KBM-7 (cell line): ENCODE measurements around the gene ASB16.
"Not testable (repeated sequence)": the region's sequence is repeated elsewhere in the genome, so short reads cannot be mapped to it uniquely, and the experiment has no call there.

Experiments used
- DNase-seq: peaks from one replicate; pipeline ENCODE4 v3.0.0-alpha.2; 2015
- in situ Hi-C: fragments of 300-500 bp; cut with MboI; formaldehyde crosslinking; loops from 2 replicates; pipeline ENCODE4 v1.14.3; 2020; ENCODE audit warnings: low sequenced_read_pairs, low pct_unique_long_range_greater_than_20kb, mixed read lengths

ASB16 gene

DNA sequence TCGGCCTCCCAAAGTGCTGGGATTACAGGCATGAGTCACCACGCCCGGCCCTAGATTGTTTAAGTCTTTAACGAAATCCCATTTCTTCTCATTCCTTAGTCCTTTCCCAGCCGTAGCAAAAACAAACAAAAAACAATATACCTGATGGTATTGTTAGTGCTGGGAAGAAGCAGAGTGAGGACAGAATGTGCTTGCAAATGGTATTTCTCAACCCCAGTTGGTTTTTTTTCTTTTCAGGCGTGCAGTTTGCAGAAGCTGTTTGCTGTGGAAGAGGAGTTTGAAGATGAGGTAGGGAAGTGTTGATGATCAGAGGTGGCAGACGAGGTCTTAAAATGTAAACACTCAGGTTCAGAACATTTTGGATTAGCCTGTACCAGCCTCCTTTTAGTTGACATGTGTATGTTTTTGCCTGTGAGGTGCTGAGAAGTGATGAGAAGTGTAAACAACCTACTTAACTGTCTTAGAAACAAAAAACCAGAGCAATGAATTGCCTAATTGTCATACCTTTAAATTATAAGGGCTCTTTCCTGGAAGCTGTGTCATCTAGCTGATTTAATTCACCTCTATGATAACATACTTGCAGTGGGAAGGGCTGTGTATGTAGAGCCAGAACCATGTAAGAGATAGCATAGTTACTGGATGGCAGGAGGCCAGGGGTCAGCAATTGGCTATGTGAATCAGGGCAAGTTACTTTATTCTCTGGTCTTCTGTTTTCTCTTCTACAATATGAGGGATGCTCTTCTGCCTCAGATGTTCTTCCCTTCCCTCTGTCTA lies 25.4 kb upstream of the ASB16 start:
- in situ Hi-C loops, result no loop called here
- no peak for DNase-seq

DNA sequence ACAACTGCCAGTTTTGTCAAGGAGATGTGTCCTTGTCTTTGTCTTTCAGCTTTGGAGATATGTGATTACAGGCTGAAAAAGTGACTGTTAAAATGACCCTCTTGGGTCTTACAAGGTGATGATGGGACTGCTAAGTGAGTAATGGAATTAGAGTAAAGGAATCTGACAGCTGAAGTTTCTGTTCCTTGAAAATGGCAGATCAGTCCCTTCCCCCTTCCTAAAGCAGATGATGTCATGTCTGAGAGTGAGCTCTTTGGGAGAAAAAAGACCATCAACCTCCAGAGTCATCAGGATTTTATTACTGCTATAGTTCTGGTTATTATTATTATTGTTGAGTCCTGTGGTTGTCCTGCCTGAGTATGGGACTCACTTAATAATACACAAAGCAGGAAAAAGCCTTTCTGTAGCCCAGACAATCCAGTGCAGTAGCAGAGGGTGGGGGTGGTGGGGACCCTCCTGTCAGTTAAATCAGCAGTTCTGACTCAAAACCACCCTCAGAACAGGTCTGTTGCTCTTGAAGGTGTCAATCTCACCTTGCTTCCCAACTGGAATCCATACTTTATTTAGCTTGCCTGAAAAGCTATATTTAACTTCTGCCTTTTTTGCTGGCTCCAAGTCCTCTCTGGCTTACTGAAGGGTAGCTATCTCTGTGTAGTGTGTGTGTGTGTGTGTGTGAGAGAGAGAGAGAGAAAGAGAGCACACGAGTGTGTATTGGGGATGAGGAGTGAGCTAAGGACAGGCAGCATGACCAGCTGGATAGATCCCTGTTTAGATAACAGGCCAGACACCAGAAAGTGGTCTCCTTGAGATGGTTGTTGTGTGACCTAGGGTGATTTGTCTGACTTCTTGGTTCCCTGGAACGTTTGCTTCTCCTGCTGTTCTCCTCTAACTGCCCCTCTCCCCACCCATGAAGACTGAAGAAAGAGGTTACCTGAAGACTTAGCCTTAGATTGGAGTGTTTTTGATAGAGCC lies 23.8 kb upstream of the ASB16 start:
- no peak for DNase-seq

DNA sequence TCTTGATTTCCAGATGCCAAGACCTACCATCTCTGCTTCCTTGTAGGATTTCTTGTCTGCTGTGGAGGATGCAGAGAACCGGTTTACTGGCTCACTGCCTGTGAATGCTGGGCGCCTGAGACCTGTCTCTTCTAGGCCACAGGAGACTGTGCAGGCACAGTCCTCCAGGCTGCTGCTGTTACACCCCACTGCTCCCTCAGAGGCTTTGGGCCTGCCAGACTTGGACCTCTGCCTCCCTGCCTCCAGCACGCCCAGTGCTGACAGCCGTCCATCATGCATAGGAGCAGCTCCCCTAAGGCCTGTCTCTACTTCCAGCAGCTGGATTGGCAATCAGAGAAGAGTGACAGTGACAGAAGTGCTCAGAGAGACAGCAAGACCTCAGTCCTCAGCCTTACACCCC lies 22.7 kb upstream of the ASB16 start:
- in situ Hi-C loops, result no loop called here
- DNase-seq, result no peak

More for the DNA sequence above, 23.8 kb upstream of the ASB16 start:
- in situ Hi-C loops, result no loop called here

DNA sequence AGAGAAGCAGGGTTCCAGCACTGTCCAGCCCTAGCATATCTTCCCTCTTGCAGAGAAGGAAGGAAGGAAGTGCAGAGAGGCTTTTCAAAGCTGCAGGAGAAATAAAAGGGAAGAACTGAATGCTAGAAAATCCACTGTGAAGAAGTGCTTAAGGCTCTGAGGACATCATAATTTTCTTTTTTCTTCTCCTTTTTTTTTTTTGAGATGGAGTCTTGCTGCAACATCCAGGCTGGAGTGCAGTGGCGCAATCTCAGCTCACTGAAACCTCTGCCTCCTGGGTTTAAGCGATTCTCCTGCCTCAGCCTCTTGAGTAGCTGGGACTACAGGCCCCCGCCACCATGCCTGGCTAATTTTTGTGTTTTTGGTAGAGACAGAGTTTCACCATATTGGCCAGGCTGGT lies 21.4 kb upstream of the ASB16 start:
- DNase-seq, in situ Hi-C loops: not testable (repeated sequence)

DNA sequence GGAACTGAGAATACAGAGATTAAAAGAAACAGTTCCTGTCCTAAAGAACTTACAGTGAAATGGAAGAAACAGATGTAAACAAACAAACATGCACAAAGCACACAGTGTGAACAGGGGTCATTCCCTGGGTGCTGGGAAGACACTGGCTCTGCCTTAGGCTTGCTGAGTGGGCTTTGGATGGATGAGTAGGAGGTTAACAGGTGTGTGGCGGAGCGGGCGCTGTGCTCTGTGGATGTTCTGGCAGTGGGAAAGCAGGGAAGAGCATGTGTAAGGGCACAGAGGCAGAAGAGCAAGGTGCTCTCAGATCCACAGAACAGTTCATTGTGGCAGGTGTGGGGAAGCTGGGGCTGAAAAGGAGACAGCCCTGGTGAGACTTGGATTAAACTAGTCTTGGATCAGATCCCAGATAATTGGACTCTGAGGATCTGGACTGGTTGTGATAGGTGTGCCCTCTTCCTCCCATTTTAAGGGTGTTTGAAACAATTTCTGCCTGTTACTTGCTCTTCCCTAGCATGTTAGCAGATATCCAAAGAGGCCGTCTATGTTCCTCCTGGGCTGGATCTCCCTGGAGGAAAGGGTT lies 20.7 kb upstream of the ASB16 start:
- in situ Hi-C loops, result no loop called here
- DNase-seq, result no peak

DNA sequence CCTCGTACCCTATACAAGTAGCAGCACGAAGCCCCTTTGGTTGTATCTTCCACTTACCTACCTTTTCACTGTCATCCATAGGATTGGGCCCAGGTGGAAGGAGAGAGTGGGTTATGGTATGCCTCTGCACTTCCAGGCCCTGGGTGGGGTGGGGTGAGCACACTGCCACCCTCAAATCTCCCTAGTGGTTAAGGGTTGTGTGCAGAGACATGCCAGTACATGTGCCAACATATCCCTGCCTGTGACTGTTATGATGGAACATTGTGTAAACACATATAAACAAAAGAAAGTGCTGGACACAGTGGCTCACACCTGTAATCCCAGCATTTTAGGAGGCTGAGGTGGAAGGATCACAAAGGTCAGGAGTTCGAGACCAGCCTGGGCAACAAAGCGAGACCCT lies 17.6 kb upstream of the ASB16 start:
- in situ Hi-C loops, result no loop called here
- no peak for DNase-seq

DNA sequence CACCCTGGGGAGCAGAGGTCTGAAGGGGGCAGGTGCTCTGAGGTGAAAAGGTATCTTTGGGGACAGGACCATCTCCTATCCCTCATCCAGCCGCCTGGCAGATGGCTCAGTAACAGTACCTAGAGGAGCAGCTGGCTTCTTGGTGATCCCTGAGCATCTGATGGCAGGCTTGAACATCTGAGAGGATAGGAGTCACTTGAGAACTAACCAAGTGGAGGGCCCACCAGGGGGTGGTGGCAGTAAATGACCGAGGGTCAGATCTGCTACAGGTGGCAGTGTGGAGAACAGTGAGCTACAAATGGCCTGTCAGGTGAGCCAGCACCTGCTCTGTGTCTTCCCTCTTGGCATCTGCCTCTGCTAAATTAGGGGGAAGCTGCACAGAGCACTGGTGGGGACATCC lies 15.0 kb upstream of the ASB16 start:
- no peak for DNase-seq

DNA sequence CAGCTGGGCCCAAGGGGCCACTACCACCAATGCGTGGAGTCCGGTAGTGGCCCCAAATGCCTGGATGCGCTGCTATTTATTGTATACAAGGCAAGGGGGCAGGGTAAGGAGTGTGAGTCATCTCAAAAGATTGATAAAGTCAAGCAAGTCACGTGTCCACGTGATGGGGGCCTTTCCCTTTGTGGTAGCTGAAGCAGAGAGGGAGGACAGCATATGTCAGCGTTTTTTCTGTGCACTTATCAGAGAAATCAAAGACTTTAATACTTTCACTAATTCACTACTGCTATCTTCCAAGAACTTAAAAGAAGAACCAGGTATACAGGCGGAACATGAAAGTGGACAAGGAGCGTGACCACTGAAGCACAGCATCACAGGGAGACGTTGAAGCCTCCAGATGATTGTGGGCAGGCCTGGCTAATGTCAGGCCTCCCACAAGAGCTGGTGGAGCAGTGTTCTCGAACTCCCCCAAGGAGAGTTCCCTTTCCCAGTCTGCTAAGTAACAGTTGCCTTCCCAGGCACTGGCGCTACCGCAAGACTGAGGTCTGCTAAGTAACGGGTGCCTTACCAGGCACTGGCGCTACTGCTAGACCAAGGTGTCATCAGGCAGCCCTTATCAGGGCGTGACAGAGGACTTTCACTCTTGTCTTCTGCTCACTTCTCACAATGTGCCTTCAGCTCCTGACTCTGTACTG lies 10.8 kb upstream of the ASB16 start:
- no peak for DNase-seq
- in situ Hi-C loops, result no loop called here

More for the DNA sequence above, 15.0 kb upstream of the ASB16 start:
- in situ Hi-C loops, result no loop called here

DNA sequence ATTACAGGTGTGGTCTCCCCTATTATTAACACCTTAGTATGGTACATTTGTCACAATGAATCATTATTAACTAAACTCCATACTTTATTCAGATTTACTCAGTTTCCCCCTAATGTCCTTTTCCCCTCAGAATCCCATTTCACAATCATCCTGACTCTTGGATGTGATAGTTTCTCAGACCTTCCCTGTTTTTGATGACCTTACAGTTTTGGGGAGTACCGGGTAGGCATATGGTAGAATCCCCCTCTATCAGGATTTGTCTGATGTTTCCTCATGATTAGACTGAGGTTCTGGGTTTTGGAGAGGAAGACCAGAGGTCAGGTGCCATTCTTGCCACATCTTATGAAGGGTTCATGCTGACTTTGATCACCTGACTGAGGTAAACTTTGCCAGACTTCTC lies 6.0 kb upstream of the ASB16 start:
- in situ Hi-C loops, result no loop called here
- no peak for DNase-seq

DNA sequence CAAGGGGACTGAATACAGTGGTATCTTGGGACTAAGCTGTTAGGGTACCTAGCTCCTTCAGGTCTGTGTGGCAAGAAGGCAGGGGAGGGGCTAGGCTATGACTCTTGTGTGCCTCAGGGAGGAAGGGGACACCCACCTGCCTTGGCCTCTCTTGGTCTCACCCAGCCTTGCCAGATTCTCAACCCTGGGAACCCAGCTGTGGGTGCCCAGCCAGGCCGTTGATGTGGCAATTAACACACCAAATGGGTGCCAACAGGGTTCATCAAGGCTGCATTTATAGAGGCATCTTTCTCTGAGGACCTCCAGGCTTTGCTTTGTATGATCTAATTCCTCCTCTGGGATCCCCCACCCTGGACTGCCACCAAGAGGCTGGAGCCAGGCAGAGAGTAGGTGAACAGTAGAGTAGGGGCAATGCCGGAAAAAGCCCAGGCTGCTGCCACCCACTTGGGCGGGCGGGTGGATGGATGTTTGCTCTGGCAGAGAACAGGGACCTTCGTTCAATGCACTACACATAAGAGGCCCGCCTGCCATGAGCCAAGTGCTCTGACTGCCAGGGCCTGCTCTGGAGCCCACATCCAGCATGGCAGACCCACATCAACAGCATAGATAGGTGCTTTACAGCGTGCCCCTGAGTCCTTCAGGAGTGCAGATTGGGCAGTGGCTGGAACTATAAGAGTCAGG lies 3.2 kb upstream of the ASB16 start:
- no peak for DNase-seq
- in situ Hi-C loops, result no loop called here

DNA sequence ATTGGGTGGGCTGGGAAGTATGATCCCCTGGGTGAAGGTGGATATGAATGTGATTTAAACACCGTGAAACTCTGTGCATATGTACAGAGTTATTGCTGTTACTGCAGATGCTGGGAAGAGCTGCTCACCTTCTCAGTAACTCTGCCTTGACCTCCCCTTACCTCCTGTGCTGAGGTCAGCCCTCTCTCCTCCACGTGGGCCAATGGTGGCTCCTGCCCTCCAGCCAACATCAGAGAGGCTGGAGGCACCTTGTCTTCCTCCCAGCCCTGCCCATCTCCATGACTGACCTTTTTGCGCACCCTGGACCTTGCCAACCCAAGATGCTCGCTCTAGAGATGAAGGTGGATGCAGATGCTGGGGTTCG lies 387 bp upstream of the ASB16 start:
- no peak for DNase-seq
- in situ Hi-C loops, result no loop called here

DNA sequence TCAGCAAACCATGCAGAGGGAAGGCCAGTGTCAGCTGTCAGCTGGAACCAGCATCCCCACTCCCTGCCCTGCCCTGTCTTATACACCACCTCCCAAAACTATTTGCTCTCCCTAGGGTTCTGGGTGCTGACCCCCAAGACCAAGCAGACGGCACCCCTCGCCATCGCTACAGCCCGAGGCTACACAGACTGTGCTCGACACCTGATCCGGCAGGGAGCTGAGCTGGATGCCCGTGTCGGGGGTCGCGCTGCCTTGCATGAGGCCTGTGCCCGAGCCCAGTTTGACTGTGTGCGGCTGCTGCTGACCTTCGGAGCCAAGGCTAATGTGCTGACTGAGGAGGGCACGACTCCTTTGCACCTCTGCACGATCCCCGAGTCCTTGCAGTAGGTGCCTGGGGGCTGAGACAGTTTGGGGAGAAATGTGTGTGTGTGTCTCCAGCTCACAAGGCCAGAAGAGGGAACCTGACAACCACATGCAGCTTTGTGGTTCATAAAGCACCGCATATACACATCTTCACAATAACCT lies 1.5 kb downstream of the ASB16 start:
- in situ Hi-C loops, result no loop called here
- no peak for DNase-seq

DNA sequence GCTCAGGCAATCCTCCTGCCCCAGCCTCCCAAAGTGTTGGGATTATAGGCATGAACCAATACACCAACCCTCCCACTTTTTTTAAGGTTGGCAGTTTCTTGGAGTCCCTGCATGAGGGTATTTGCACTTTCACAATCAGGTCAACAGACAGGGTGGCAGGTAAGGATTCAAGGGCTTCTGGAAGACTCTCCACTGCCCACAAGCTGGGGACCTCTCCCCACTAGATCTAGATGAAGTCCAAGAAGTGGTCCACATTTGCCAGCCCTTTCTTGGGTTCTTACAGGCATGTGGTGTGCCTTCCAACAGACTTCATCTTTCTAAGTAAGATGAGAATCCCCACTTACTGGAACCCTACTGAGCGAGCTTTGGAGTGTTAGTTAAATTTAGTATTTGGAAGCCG lies 3.9 kb downstream of the ASB16 start:
- DNase-seq, result no peak
- in situ Hi-C loops, result no loop called here

DNA sequence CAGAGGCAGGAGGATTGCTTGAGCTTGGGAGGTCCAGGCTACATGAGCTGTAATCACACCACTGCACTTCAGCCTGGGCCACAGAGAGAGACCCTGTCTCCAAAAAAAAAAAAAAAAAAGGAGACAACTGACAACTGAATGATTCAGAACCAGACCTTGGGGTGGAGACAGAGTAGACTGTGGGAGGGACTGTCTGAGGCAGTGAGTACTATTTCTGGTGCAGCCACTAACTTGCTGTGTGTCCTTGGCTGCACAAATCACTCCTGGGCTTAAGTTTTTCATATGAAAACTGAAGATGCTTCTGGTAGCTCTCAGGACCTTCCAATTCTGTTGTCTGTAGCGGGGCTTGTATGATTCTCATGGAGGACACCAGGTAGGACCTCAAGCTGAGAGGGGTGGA lies 5.8 kb downstream of the ASB16 start:
- DNase-seq, result no peak
- in situ Hi-C loops, result no loop called here

DNA sequence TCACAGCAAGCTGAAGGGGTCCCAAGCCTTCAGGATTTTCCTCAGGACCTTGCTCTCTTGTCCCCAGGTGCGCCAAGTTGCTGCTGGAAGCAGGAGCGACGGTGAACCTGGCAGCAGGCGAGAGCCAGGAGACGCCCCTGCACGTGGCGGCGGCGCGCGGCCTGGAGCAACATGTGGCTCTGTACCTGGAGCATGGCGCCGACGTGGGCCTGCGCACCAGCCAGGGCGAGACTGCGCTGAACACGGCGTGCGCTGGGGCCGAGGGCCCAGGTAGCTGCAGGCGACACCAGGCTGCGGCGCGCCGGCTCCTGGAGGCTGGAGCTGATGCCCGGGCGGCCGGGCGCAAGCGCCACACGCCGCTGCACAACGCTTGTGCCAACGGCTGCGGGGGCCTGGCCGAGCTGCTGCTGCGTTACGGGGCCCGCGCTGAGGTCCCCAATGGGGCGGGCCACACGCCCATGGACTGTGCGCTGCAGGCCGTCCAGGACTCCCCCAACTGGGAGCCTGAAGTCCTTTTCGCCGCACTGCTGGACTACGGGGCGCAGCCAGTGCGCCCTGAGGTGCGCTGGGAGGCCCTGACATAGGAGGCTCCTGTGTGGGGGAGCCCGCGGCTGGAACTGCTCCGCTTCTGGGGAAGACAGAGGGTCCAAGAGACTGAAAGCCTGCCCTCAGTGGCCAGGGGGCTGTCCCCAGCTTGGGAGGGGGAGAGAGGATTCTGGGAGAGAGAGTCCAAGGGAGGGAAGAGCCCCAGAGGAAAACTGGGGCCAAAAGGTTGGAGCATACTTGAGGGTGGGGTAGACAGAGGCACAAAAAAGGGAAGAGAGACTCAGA lies 6.4 kb downstream of the ASB16 start:
- in situ Hi-C loops, result no loop called here
- DNase-seq, result no peak

DNA sequence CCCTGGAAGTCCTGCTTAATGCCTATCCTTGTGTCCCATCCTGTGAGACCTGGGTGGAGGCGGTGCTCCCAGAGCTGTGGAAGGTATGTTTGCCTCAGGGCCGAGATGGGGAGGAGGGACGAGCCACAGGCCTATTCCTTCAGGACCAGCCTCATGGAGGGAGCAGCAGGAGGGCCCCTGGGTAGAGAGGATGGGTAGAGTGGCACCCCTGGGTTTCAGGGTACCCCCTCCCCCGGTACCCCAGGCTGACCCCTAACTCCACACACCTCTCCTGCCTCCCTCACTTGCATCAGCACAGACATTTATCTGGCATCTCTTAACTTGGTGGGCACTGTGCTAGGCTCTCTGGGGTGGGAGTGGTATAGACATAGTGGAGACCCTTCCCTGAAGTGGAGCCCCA lies 7.1 kb downstream of the ASB16 start:
- no peak for DNase-seq
- in situ Hi-C loops, result no loop called here

DNA sequence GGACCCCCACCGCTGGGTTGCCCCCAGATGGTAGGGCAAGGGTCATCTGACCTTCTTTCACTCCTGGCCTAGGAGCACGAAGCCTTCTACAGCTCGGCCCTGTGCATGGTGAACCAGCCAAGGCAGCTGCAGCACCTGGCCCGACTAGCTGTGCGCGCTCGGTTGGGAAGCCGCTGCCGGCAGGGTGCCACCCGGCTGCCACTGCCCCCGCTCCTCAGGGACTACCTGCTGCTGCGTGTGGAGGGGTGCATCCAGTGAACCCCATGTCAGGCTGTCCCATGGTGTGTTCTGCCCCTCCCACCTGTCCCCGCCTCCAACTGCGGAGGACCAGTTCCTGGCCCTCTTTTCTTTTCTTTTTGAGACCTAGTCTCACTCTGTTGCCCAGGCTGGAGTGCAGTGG lies 7.6 kb downstream of the ASB16 start:
- DNase-seq, result no peak
- in situ Hi-C loops, result no loop called here

DNA sequence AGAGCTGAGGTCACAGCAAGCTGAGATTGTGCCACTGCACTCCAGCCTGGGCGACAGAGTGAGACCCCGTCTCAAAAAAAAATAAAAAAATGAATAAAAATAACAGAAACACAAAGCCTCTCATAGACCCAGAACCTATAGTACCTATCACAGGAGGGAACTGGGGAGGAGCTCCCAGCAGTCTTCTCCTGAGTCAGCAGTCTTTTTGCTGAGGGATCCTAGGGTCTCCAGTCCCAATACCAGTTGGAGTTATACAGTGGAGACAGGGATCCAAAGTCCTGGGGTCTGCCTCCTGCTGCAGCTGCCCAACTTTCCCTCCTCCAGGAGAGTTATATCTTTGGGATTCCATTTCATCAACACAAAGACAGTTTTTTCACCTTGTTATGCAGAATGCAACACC lies 12.5 kb downstream of the ASB16 start:
- in situ Hi-C loops, result no loop called here
- no peak for DNase-seq
